HepG2 (cell line): Measurements from ENCODE around the gene ABHD17C.

Experiments
- AGO1 ChIP-seq: fragments of 200-400 bp; formaldehyde crosslinking; IDR thresholded peaks from 2 replicates; pipeline ENCODE4 v1.6.1; 2017; ENCODE audit warnings: mild to moderate bottlenecking, low read depth, low read length, moderate library complexity; ENCODE audit not compliant: poor library complexity, severe bottlenecking
- ZNF558 ChIP-seq: sonication (generic); formaldehyde crosslinking; IDR thresholded peaks from 2 replicates; pipeline ENCODE4 v1.9.0; 2022; ENCODE audit warnings: mild to moderate bottlenecking, missing genetic modification reagents, borderline replicate concordance

GRCh38 chr15:80764535-80764934 lies 69.4 kb downstream of the ABHD17C start:
- TF ChIP-seq AGO1 (no peak), ZNF558 (no peak)
